GM06990 (cell line): Measurements from ENCODE around the gene TOMM5.
A peak's percentile ranks its signal among the peaks of the same experiment; 100 is the strongest.

Experiments used
- DNase-seq: peaks from one replicate; pipeline ENCODE4 v3.0.0-alpha.2; 2011; ENCODE audit not compliant: insufficient read length; ENCODE audit errors: extremely low read depth
- H3K27me3 ChIP-seq: replicated peaks from 2 replicates; pipeline ENCODE4 v1.6.0; 2011; ENCODE audit warnings: low read length; ENCODE audit not compliant: control insufficient read depth, insufficient read depth
- H3K36me3 ChIP-seq: 2 replicates; pipeline ENCODE4 v1.5.1; 2011; ENCODE audit warnings: low read length; ENCODE audit not compliant: control insufficient read depth, insufficient read depth
- H3K4me3 ChIP-seq: replicated peaks from 2 replicates; pipeline ENCODE4 v1.5.1; 2011; ENCODE audit warnings: low read depth, mild to moderate bottlenecking, control low read depth, low read length
- TF ChIP-seq, protein P1 (sequence below): IDR thresholded peaks from 2 replicates; pipeline ENCODE4 v1.5.1; 2011; ENCODE audit warnings: low read length, control low read depth, mild to moderate bottlenecking, inconsistent platforms; ENCODE audit not compliant: insufficient read depth, poor library complexity, severe bottlenecking

The TOMM5 gene

DNA sequence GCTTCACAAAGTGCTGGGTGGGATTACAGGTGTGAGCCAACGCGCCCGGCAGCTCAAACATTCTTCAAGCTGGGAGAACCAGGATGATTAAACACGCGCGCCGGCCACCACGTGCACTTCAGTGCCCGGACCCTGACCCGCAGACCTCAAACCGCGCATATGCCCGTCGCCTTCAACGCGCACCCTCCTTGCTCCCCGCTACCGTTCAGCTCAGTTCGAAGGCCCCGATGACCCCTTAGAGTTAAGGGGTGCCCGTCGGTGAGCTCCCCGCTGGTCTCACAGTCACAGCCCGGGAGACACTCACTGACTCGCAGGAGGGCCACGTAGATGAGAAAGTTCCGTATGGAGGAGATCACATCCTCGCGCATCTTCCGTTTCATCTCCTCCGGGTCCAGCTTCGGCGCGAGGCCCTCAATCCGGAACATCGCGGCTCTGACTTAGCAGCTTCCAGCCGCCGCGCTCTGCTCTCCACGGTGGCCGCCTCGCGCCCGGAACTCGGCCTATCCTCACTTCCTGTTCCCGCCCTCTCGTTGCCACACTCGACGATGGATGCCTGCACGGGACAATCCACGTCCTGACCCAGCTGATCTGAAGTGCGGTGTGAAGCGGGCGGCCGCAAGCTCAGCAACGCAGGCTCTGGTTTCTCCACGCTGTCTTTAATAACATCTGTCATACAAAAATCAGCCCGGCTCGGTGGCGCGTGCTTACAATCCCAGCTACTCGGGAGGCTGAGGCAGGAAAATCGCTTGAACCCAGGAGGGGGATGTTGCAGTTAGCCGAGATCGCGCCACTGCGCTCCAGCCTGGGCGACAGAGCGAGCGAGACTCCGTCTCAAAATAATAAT, at the start of gene TOMM5:
Gene TOMM5 (minus strand): TSS at position 490 of the 844 bp plus-strand sequence. CDS start 65 bp downstream, at position 425.
- H3K36me3 ChIP-seq = peaks cover 3% of the 10 kb centered on the region
- DNase-seq = peak; percentile 91
- peak within 1 kb of the TSS; percentile 87 for H3K4me3 ChIP-seq
- TF ChIP-seq, protein P1, sequence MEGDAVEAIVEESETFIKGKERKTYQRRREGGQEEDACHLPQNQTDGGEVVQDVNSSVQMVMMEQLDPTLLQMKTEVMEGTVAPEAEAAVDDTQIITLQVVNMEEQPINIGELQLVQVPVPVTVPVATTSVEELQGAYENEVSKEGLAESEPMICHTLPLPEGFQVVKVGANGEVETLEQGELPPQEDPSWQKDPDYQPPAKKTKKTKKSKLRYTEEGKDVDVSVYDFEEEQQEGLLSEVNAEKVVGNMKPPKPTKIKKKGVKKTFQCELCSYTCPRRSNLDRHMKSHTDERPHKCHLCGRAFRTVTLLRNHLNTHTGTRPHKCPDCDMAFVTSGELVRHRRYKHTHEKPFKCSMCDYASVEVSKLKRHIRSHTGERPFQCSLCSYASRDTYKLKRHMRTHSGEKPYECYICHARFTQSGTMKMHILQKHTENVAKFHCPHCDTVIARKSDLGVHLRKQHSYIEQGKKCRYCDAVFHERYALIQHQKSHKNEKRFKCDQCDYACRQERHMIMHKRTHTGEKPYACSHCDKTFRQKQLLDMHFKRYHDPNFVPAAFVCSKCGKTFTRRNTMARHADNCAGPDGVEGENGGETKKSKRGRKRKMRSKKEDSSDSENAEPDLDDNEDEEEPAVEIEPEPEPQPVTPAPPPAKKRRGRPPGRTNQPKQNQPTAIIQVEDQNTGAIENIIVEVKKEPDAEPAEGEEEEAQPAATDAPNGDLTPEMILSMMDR = no peak
- H3K27me3 ChIP-seq = 0 out of 2 replicates have a peak, but pooled peaks cover 1% of the 10 kb centered on the region

DNA sequence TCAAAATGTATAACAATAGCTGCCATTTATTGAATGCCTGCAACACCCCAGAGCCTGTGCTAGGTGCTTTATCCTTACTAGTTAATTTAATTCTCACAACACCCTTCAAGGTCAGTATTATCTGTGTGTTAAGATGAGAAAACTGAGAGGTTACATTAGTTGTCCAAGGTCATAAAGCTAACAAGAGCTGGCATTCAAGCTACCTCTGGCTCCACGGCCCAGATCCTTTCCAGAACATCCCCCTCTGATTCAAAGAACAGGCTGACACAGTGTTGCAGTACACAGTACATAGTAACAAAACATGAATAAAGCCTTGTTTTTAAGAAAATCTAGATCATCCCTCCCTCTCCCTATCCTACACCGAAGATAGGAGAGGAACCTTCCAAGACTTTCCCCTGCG, 48.9 kb upstream of the TOMM5 start:
- DNase-seq = no peak
- Histone ChIP-seq H3K27me3 (peaks cover 2% of the 10 kb centered on the region), H3K36me3 (no peaks in the 10 kb centered on the region)

DNA sequence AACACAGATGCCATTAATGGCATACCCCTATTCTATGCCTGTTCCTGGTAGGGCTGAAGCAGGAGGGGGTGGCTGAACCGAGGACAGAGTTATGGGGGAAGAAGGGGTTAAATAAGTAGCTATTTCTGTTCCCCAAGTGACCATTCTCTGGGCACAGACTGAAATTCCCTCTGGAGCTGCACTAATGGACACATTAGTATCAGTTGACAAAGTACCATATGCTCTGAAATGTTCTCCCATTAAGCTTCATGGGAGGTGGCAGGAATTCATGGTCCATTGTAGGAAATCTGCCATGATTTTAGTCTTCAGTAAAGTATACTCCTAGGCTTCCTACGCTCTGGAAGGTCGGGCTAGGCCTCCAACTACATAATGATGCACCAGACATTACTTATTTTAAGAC, 47.8 kb upstream of the TOMM5 start:
- Histone ChIP-seq H3K36me3 (no peaks in the 10 kb centered on the region), H3K4me3 (no peak overlapping the region), H3K27me3 (no peaks in the 10 kb centered on the region; the same call in none of the 2 replicates)
- TF ChIP-seq, protein P1 = no peak
- no peak for DNase-seq

More for the DNA sequence above, 48.9 kb upstream of the TOMM5 start:
- no peak overlapping the region for H3K4me3 ChIP-seq
- TF ChIP-seq, protein P1 = no peak

DNA sequence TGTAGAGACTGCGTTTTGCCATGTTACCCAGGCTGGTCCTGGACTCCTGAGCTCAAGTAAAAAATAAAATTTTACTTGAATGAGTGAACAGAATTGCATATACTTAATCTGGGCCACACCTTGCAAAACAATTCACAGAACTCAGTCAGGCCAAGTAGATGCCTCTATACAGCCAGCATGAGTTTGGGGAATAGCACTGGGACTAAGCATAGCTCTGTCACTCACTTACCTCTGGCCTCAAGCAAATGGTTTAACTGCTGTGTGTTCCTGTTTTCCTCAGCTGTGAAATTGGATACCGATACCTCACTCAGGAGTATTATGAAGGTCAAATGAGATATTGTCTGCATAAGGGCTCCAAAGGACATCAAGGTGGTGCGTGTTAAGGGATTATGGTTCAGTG, 47.4 kb upstream of the TOMM5 start:
- H3K4me3 ChIP-seq = no peak overlapping the region

DNA sequence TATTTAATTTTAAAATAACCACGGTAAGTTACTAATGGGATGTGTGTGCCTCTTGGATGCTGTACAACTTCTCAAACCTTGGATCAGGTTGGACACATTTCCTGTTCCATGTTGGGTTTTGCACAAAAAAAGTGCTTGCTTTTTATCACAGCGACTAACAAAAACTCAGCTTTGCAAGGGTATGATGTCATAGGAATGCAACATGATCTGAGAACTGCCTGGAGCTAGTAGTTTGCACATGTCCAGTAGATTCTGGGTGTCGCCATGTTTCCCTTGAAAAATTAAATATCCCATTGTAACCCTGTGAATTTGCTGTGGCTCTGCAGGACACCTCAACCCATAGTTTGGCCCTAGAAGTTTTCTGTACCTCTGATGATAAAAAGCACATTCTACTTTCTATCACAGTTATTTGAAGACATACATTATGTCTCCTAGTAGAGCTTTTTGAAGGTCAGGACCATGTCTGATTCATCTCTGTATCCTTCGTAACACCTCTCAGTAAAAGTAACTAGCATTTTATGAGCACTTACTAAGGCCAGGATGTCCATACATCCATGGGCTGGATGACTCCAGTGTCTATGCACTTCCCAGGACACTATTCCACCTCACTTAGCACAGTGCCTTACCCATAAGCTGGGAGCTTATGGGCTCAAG, 46.8 kb upstream of the TOMM5 start:
- H3K4me3 ChIP-seq = no peak overlapping the region
- no peaks in the 10 kb centered on the region for H3K27me3 ChIP-seq
- H3K36me3 ChIP-seq = no peaks in the 10 kb centered on the region
- no peak for DNase-seq
- TF ChIP-seq, protein P1 = no peak

More for the DNA sequence above, 47.4 kb upstream of the TOMM5 start:
- DNase-seq = no peak
- Histone ChIP-seq H3K36me3 (no peaks in the 10 kb centered on the region), H3K27me3 (no peaks in the 10 kb centered on the region; the same call in none of the 2 replicates)
- TF ChIP-seq, protein P1 = no peak
